ENCODE data around the gene ZNF438. TPM values are rescaled to one million over a fixed set of nuclear protein-coding genes. Genes with fewer than 3 reads are reported as not detected.

ZNF438 gene
- total and polyA plus RNA-seq, 2 of the 4 experiments (the other 2 are of a cell fraction), result 1.8 to 2.9 TPM

DNA sequence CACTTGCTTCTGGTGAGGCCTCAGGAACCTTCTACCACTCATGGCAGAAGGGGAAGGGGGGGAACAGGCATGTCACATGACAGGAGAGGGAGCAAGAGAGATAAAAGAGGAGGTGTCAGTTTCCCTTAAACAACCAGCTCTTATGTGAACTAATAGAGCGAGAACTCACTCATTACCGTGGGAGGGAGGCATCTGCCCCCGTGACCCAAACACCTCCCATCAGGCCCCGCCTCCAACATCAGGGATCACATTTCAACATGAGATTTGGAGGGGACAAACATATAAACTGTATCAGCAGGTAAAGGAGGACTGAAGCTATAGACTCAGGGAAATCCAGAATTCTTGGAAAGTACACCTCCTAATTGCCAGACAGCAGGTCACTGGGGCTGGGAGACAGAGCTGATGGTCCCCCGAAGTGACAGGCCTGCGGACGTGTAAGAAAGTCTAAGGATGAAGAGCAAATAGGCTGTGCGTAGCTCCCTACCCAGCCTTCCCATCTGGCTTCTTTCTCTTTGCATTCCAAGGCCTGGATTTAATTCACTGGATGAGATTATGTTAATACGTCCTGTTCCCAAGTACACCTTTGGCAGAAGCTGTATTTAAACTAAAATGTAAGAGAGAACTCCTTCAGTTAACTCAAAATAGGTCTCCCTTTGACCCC lies 215.4 kb downstream of the ZNF438 start:
- Histone ChIP-seq H3K27me3 (ENCODE audit: control insufficient read depth, insufficient read depth, low read length) (no peaks in the 10 kb centered on the region), H2AK9ac (replicated peaks; ENCODE audit: low read depth, low read length, poor library complexity) (no peak overlapping the region), H2BK20ac (ENCODE audit: low read depth, low read length) (peak overlapping the region; percentile 48; the same call in 1 of the 2 replicates), H4K8ac (ENCODE audit: low read depth in 2 of 2, low read length in 2 of 2) (no peak overlapping the region), H3K56ac (ENCODE audit: extremely low read depth, insufficient read depth, low read length) (no peak overlapping the region), H3K79me1 (ENCODE audit: low read depth in 1 of 2, low read length in 2 of 2) (peaks cover 0 to 3% of the 10 kb centered on the region in 2 experiments; a peak in 1 of 4 replicates), H3K27ac (ENCODE audit: insufficient read depth, low read length) (no peak overlapping the region), H3K36me3 (ENCODE audit: control insufficient read depth, insufficient read depth, low read length) (no peaks in the 10 kb centered on the region), H2AFZ (replicated peaks; ENCODE audit: low read length, poor library complexity) (no peak overlapping the region), H3K4ac (ENCODE audit: low read depth, low read length) (no peak overlapping the region), H3K14ac (replicated peaks; ENCODE audit: low read depth, low read length) (no peak overlapping the region), H3K4me1 (ENCODE audit: control insufficient read depth, insufficient read depth, low read length) (peaks cover 46% of the 10 kb centered on the region), H2BK120ac (ENCODE audit: low read depth, low read length) (no peak overlapping the region), H3K9me3 (ENCODE audit: control insufficient read depth, insufficient read depth, low read length) (no peaks in the 10 kb centered on the region), H3K4me2 (ENCODE audit: low read depth, low read length) (no peak overlapping the region), H3K23ac (ENCODE audit: low read depth, low read length) (no peak overlapping the region), H2BK15ac (ENCODE audit: low read depth, low read length) (no peak overlapping the region), H2AK5ac (ENCODE audit: low read depth, low read length) (no peak overlapping the region), H2BK5ac (ENCODE audit: low read depth, low read length, poor library complexity, severe bottlenecking) (no peak overlapping the region), H4K20me1 (ENCODE audit: insufficient read depth, low read length) (0 out of 2 replicates have a peak, but pooled peaks cover 4% of the 10 kb centered on the region), H4K91ac (ENCODE audit: insufficient read depth, low read depth, low read length) (no peak overlapping the region), H4K5ac (ENCODE audit: low read depth, low read length) (no peak overlapping the region), H3K4me3 (ENCODE audit: insufficient read depth, low read depth, low read length) (no peak overlapping the region), H3K9ac (ENCODE audit: low read depth, low read length) (no peak overlapping the region), H3K9me1 (ENCODE audit: insufficient read depth, low read length) (peaks cover 37% of the 10 kb centered on the region), H3K18ac (ENCODE audit: low read depth, low read length) (no peak overlapping the region; the same call in 1 of the 2 replicates)
- dilution Hi-C loops (cut with HindIII; ENCODE audit: low sequenced_read_pairs, unreplicated experiment), result no loop called here
- in situ Hi-C loops (cut with MboI; ENCODE audit: low sequenced_read_pairs), result no loop called here
- ATAC-seq (ENCODE audit: low read depth) (no peak), DNase-seq (no peak)
- ChIA-PET CTCF (no interaction called here), POLR2A (ENCODE audit: unreplicated experiment) (no interaction called here)
- WGBS, 2 experiments (ENCODE audit: extremely low coverage in 2 of 2, insufficient read length in 1 of 2), result no CpG with 5 or more reads among the region's 9 CpGs
- TF ChIP-seq RFX5 (IDR thresholded peaks at IDR 0.05; ENCODE audit: low read depth, low read length) (no peak), RCOR1 (IDR thresholded peaks at IDR 0.05; ENCODE audit: insufficient replicate concordance, low read length) (no peak), POLR2A (IDR thresholded peaks at IDR 0.05; ENCODE audit: low read depth, low read length) (no peak), CHD1 (IDR thresholded peaks at IDR 0.05; ENCODE audit: low read depth, low read length) (no peak), SMC3 (IDR thresholded peaks at IDR 0.05; ENCODE audit: low read depth, low read length) (no peak), BHLHE40 (IDR thresholded peaks at IDR 0.05; ENCODE audit: low read depth, low read length) (no peak), MAZ (IDR thresholded peaks at IDR 0.05; ENCODE audit: borderline replicate concordance, low read depth, low read length) (no peak)
- TF ChIP-seq, protein P1, sequence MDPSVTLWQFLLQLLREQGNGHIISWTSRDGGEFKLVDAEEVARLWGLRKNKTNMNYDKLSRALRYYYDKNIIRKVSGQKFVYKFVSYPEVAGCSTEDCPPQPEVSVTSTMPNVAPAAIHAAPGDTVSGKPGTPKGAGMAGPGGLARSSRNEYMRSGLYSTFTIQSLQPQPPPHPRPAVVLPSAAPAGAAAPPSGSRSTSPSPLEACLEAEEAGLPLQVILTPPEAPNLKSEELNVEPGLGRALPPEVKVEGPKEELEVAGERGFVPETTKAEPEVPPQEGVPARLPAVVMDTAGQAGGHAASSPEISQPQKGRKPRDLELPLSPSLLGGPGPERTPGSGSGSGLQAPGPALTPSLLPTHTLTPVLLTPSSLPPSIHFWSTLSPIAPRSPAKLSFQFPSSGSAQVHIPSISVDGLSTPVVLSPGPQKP (IDR thresholded peaks at IDR 0.05; ENCODE audit: borderline replicate concordance, low read depth, low read length), result no peak
- BruUV-seq (replicated peaks), result no TSS peak
- intact Hi-C loops (cut with micrococcal nuclease), result no loop called here
